Small intestine (tissue), 7 donors: ENCODE results near the gene BHLHE40. TPM values are rescaled to one million over a fixed set of nuclear protein-coding genes. Genes with fewer than 3 reads are reported as not detected.
"Not testable (repeated sequence)": the region's sequence is repeated elsewhere in the genome, so short reads cannot be mapped to it uniquely, and the experiment has no call there.

Source experiments
- DNase-seq, 2 donors: peaks; one replicate each; pipeline versions ENCODE4 v3.0.0 to v3.0.0-alpha.2; 2013
- FAIRE-seq: peaks from 2 replicates; lab custom pipeline; 2012; peaks lifted over from hg19 to GRCh38; lab: Jason Lieb, UNC
- H3K27ac ChIP-seq, 3 donors: one replicate each; pipeline ENCODE4 v1.5.1; 2013; ENCODE audit warnings: low read length in 2 of 3, mild to moderate bottlenecking in 2 of 3, control low read depth in 1 of 3, inconsistent platforms in 1 of 3, low read depth in 1 of 3, moderate library complexity in 1 of 3
- H3K27me3 ChIP-seq, 3 donors: one replicate each; pipeline ENCODE4 v1.6.1; 2013; ENCODE audit warnings: low read length in 3 of 3, inconsistent platforms in 1 of 3; ENCODE audit not compliant: control insufficient read depth in 3 of 3, insufficient read depth in 3 of 3
- H3K36me3 ChIP-seq, 3 donors: one replicate each; pipeline ENCODE4 v1.6.1; 2013; ENCODE audit warnings: low read length in 3 of 3, inconsistent platforms in 1 of 3, low read depth in 1 of 3, mild to moderate bottlenecking in 1 of 3, moderate library complexity in 1 of 3; ENCODE audit not compliant: control insufficient read depth in 3 of 3, insufficient read depth in 2 of 3
- H3K4me1 ChIP-seq, 3 donors: one replicate each; pipeline ENCODE4 v1.6.1; 2013; ENCODE audit warnings: low read length in 2 of 3, inconsistent platforms in 1 of 3, low read depth in 1 of 3, mild to moderate bottlenecking in 1 of 3, moderate library complexity in 1 of 3; ENCODE audit not compliant: control insufficient read depth in 3 of 3, insufficient read depth in 2 of 3
- H3K4me3 ChIP-seq, 3 donors: one replicate each; pipeline ENCODE4 v1.5.1; 2013; ENCODE audit warnings: low read length in 3 of 3, control low read depth in 1 of 3, inconsistent platforms in 1 of 3, low read depth in 1 of 3, mild to moderate bottlenecking in 1 of 3, moderate library complexity in 1 of 3
- H3K9me3 ChIP-seq, 2 donors: one replicate each; pipeline ENCODE4 v1.6.1; 2013; ENCODE audit warnings: low read depth in 1 of 2, low read length in 1 of 2; ENCODE audit not compliant: control insufficient read depth in 2 of 2, insufficient read depth in 1 of 2
- WGBS, 3 donors: extraction: QIAGEN DNeasy Blood & Tissue Kit; methylation state at CpG; one replicate each; pipeline ENCODE4 v1.1.7; 2013; 5-methylcytosine and 5-hydroxymethylcytosine counted together
- polyA plus RNA-seq, 4 donors: library from polyadenylated mRNA; stranded (reverse) in 3 of 4; unstranded in 1 of 4; fragments of 200-250 nt in 3 of 4; fragments of 120-200 nt in 1 of 4; gene quantifications; one replicate each; pipeline versions ENCODE4 v1.2.1 to v1.2.3, GENCODE V29; 2013
- donor health status: healthy with polysubstance abuse.
- donor health status: control.
- donor health status: control.
- donor health status: Bipolar disorder and iron deficiency.
- donor health status: healthy.

Gene BHLHE40
- polyA plus RNA-seq, 4 donors, result 6.3 to 93.3 (median 19.7) TPM

- WGBS, 3 donors, result 53 to 73% (median 67%) methylated on average over 2 of the region's 2 CpGs
- no peak overlapping the region for H3K4me3 ChIP-seq
- no peak for FAIRE-seq
These were observed 26.1 kb upstream of the BHLHE40 start for GRCh38 chr3:4953119-4953518.

DNA sequence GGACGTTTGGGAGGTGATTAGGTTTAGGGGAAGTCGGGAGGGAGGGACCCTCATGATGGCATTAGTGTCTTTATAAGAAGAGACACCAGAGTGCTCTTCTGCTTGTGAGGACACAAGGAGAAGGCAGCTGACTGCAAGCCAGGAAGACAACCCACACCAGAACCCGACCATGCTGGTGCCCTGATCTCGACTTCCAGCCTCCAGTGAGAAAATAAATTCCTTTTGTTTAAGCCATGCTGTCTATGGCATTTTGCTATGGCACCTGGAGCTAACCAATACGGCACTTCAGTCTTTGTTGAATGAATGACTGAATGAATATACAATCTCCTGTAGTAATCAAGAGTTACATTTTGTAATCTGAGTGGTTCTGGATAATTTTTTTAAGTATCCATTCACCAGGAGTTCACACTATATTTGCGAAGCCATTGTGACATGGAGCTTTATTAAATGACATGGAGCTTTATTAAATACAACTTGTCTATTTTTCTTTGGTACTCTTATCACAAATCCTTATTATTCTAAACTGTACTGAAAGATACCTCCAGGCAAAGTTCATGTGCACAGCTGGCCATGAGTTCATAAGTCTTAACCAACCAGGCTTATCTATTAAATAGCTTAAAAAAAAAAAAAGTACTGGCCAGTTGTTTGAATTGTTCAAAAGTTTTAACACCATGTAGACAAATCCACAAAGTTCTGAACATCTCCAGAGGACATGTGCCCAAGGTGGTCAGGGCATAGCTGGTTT lies 24.8 kb upstream of the BHLHE40 start:
- FAIRE-seq (no peak), DNase-seq (peak in 1 of 2 donors; percentile 57)
- WGBS, 3 donors, result 67 to 87% (median 75%) methylated on average over 6 of the region's 6 CpGs

More at GRCh38 chr3:4953119-4953518, 26.1 kb upstream of the BHLHE40 start:
- no peak overlapping the region for H3K27ac ChIP-seq
- DNase-seq, result no peak
- peaks cover 0 to 2% of the 10 kb centered on the region in 2 donors for H3K9me3 ChIP-seq
- H3K27me3 ChIP-seq, result peaks cover 0 to 1% (median 0%) of the 10 kb centered on the region in 3 donors
- no peaks in the 10 kb centered on the region for H3K36me3 ChIP-seq
- peaks cover 0 to 1% (median 0%) of the 10 kb centered on the region in 3 donors for H3K4me1 ChIP-seq

GRCh38 chr3:4956099-4956498 lies 23.1 kb upstream of the BHLHE40 start:
- Histone ChIP-seq H3K9me3 (peaks cover 0 to 11% of the 10 kb centered on the region in 2 donors), H3K4me1 (peaks cover 0 to 1% (median 0%) of the 10 kb centered on the region in 3 donors), H3K27ac (no peak overlapping the region), H3K36me3 (no peaks in the 10 kb centered on the region), H3K4me3 (no peak overlapping the region), H3K27me3 (peaks cover 0 to 1% (median 0%) of the 10 kb centered on the region in 3 donors)
- no peak for DNase-seq
- WGBS, 3 donors, result 78 to 87% (median 84%) methylated on average over 2 of the region's 2 CpGs
- no peak for FAIRE-seq

More for the DNA sequence above, 24.8 kb upstream of the BHLHE40 start:
- Histone ChIP-seq H3K4me3 (no peak overlapping the region), H3K27me3 (peaks cover 0 to 1% (median 0%) of the 10 kb centered on the region in 3 donors), H3K9me3 (peaks cover 0 to 11% of the 10 kb centered on the region in 2 donors), H3K36me3 (no peaks in the 10 kb centered on the region), H3K4me1 (peaks cover 0 to 1% (median 0%) of the 10 kb centered on the region in 3 donors), H3K27ac (no peak overlapping the region)

GRCh38 chr3:4956738-4957137 lies 22.5 kb upstream of the BHLHE40 start:
- Histone ChIP-seq H3K4me3 (no peak overlapping the region), H3K9me3 (peaks cover 0 to 11% of the 10 kb centered on the region in 2 donors), H3K27ac (no peak overlapping the region), H3K36me3 (no peaks in the 10 kb centered on the region), H3K27me3 (peaks cover 0 to 1% (median 0%) of the 10 kb centered on the region in 3 donors), H3K4me1 (peaks cover 0 to 1% (median 0%) of the 10 kb centered on the region in 3 donors)
- no peak for FAIRE-seq
- WGBS, 3 donors, result 73 to 98% (median 87%) methylated on average over 2 of the region's 2 CpGs
- DNase-seq, result no peak

GRCh38 chr3:4957978-4958377 lies 21.3 kb upstream of the BHLHE40 start:
- peaks cover 0 to 1% (median 0%) of the 10 kb centered on the region in 3 donors for H3K4me1 ChIP-seq
- no peaks in the 10 kb centered on the region for H3K36me3 ChIP-seq
- H3K4me3 ChIP-seq, result no peak overlapping the region
- peaks cover 0 to 11% of the 10 kb centered on the region in 2 donors for H3K9me3 ChIP-seq
- H3K27me3 ChIP-seq, result peaks cover 0 to 1% (median 0%) of the 10 kb centered on the region in 3 donors
- DNase-seq, result no peak
- H3K27ac ChIP-seq, result no peak overlapping the region
- no peak for FAIRE-seq
- 87 to 91% (median 88%) methylated on average over 3 of the region's 3 CpGs for WGBS, 3 donors

- no peak overlapping the region for H3K4me3 ChIP-seq
- H3K36me3 ChIP-seq, result no peaks in the 10 kb centered on the region
- DNase-seq (no peak), FAIRE-seq (no peak)
- peaks cover 0 to 1% (median 0%) of the 10 kb centered on the region in 3 donors for H3K4me1 ChIP-seq
- peaks cover 0 to 1% (median 0%) of the 10 kb centered on the region in 3 donors for H3K27me3 ChIP-seq
- H3K27ac ChIP-seq, result no peak overlapping the region
- 69 to 93% (median 86%) methylated on average over 4 of the region's 4 CpGs for WGBS, 3 donors
- H3K9me3 ChIP-seq, result peaks cover 0 to 11% of the 10 kb centered on the region in 2 donors
These were observed 20.1 kb upstream of the BHLHE40 start for GRCh38 chr3:4959180-4959579.

GRCh38 chr3:4961865-4962264 lies 17.4 kb upstream of the BHLHE40 start:
- not testable (repeated sequence) for FAIRE-seq, H3K27ac ChIP-seq, H3K4me3 ChIP-seq, H3K36me3 ChIP-seq, DNase-seq, H3K27me3 ChIP-seq, H3K4me1 ChIP-seq
- WGBS, 3 donors, result 94 to 98% (median 98%) methylated on average over 2 of the region's 2 CpGs
- H3K9me3 ChIP-seq, result peaks cover 0 to 16% of the 10 kb centered on the region in 2 donors

- Histone ChIP-seq H3K9me3 (peaks cover 0 to 11% of the 10 kb centered on the region in 2 donors), H3K4me1 (no peaks in the 10 kb centered on the region), H3K36me3 (no peaks in the 10 kb centered on the region), H3K4me3 (no peak overlapping the region), H3K27me3 (no peaks in the 10 kb centered on the region), H3K27ac (no peak overlapping the region)
- DNase-seq, result no peak
- 87 to 97% (median 95%) methylated on average over 1 of the region's 1 CpG for WGBS, 3 donors
- FAIRE-seq, result no peak
These were observed 15.3 kb upstream of the BHLHE40 start for GRCh38 chr3:4963669-4964570.
